ENCODE measurements around the gene RAB33B. TPM values are rescaled to one million over a fixed set of nuclear protein-coding genes. Genes with fewer than 3 reads are reported as not detected.

Gene RAB33B
- total and polyA plus RNA-seq, 2 donors (not counting 1 experiment from before 2014, with no cell fraction given) = 11.4 to 11.7 TPM

DNA sequence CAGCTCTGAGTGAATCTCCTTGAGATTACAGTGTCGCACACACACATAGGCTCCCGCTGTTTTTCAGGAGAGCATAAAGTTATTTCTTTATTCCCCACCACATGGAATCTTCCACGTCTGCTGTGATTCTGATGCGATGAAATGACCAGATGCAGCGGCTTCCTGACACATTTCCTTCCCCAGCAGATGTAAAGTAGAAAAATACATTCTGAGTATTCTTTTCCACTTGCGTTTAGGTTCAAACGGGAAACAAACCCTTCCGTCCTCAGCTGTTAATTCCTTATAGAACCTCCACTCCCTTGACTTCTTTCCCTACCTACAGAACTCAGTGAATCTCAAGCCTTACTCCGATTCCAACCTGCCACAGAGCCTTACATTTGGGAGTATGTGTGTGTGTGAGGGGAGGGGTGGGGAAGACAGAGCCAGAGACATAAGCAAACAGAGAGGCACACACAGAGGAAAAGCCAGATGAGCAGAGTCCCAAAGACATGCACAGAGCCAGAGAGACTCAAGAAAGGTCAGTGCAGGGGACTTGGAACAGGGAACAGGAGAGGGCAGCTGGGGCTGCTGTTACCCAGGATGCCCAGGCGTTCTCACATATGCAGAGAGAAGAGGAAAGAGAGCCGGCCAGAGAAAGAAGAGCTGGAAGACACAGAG, 54.8 kb downstream of the RAB33B start:
- Histone ChIP-seq H3K36me3 (ENCODE audit: control insufficient read depth, insufficient read depth, low read length) (peaks cover 6% of the 10 kb centered on the region), H3K4me3 (replicated peaks in 1 of 4; ENCODE audit: control extremely low read depth in 1 of 4, insufficient read depth in 1 of 4, low read depth in 3 of 4, low read length in 4 of 4) (no peak overlapping the region), H2AFZ (ENCODE audit: low read length) (no peak overlapping the region), H3K9me3 (ENCODE audit: control insufficient read depth, insufficient read depth, low read depth, low read length) (no peaks in the 10 kb centered on the region), H3K9ac (ENCODE audit: insufficient read depth, low read length) (no peak overlapping the region), H3K27me3 (ENCODE audit: control insufficient read depth, insufficient read depth, low read length) (no peaks in the 10 kb centered on the region), H3K4me2 (ENCODE audit: extremely low read depth, insufficient read depth, low read length) (no peak overlapping the region), H3K4me1 (ENCODE audit: control insufficient read depth, extremely low read depth, insufficient read depth, low read length) (no peaks in the 10 kb centered on the region), H3K27ac (ENCODE audit: insufficient read depth, low read length) (no peak overlapping the region), H4K20me1 (ENCODE audit: control insufficient read depth, extremely low read depth, insufficient read depth, low read length) (no peaks in the 10 kb centered on the region), H3K79me2 (ENCODE audit: control insufficient read depth, insufficient read depth, low read length) (no peaks in the 10 kb centered on the region)
- DNase-seq (ENCODE audit: low read depth in 2 of 2) = no peak
- TF ChIP-seq, protein P1, sequence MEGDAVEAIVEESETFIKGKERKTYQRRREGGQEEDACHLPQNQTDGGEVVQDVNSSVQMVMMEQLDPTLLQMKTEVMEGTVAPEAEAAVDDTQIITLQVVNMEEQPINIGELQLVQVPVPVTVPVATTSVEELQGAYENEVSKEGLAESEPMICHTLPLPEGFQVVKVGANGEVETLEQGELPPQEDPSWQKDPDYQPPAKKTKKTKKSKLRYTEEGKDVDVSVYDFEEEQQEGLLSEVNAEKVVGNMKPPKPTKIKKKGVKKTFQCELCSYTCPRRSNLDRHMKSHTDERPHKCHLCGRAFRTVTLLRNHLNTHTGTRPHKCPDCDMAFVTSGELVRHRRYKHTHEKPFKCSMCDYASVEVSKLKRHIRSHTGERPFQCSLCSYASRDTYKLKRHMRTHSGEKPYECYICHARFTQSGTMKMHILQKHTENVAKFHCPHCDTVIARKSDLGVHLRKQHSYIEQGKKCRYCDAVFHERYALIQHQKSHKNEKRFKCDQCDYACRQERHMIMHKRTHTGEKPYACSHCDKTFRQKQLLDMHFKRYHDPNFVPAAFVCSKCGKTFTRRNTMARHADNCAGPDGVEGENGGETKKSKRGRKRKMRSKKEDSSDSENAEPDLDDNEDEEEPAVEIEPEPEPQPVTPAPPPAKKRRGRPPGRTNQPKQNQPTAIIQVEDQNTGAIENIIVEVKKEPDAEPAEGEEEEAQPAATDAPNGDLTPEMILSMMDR (conservative IDR thresholded peaks at IDR 0.05 in 1 of 2, IDR thresholded peaks at IDR 0.05 in 1 of 2; ENCODE audit: low read depth in 1 of 2, low read length in 2 of 2) = no peak
- TF ChIP-seq EZH2 (IDR thresholded peaks at IDR 0.05; ENCODE audit: low read length, missing control alignments) = no peak

DNA sequence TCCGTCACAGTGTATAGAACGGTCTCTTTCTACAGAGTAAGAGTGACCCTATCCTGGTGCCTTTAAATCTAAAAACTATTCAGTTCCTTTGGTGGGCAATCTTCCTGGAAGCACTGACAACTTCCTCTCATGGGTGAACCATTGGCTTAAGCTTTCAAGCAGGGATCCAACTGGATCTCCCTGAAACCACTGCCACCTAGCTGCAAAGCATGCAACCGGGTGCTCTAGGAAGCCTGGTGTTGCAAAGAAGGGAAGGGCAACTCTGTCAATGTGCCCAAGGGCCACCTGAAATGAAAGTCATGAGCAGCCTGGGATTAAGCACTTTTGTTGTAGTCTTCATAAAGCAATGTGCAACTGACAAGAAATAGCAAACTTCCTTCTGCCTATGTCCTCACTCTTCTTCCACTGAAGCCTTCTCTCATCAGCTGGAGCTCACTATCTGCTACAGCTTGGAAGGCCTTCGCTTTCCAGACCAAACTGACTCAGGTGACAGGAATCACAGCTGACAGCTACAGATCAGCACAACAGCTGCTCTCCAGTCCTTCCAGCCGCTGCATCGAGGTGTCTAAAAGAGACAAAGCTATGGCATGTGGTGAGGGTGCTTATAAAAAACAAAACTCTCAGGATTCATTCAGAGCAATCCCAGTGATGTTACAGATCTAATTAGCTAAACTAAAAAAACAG, 55.9 kb downstream of the RAB33B start:
- no peak overlapping the region for H3K4me3 ChIP-seq (replicated peaks in 1 of 4; ENCODE audit: control extremely low read depth in 1 of 4, insufficient read depth in 1 of 4, low read depth in 3 of 4, low read length in 4 of 4)
- H3K27ac ChIP-seq (ENCODE audit: insufficient read depth, low read length) = no peak overlapping the region
- no peaks in the 10 kb centered on the region for H3K79me2 ChIP-seq (ENCODE audit: control insufficient read depth, insufficient read depth, low read length)
- H3K9ac ChIP-seq (ENCODE audit: insufficient read depth, low read length) = no peak overlapping the region
- H3K9me3 ChIP-seq (ENCODE audit: control insufficient read depth, insufficient read depth, low read depth, low read length) = no peaks in the 10 kb centered on the region
- H3K4me2 ChIP-seq (ENCODE audit: extremely low read depth, insufficient read depth, low read length) = no peak overlapping the region
- H3K4me1 ChIP-seq (ENCODE audit: control insufficient read depth, extremely low read depth, insufficient read depth, low read length) = no peaks in the 10 kb centered on the region
- H2AFZ ChIP-seq (ENCODE audit: low read length) = no peak overlapping the region
- TF ChIP-seq, protein P1 (conservative IDR thresholded peaks at IDR 0.05 in 1 of 2, IDR thresholded peaks at IDR 0.05 in 1 of 2; ENCODE audit: low read depth in 1 of 2, low read length in 2 of 2) = peak; percentile 10 to 41
- no peak for TF ChIP-seq EZH2 (IDR thresholded peaks at IDR 0.05; ENCODE audit: low read length, missing control alignments)
- peaks cover 6% of the 10 kb centered on the region for H3K36me3 ChIP-seq (ENCODE audit: control insufficient read depth, insufficient read depth, low read length)
- H3K27me3 ChIP-seq (ENCODE audit: control insufficient read depth, insufficient read depth, low read length) = no peaks in the 10 kb centered on the region
- H4K20me1 ChIP-seq (ENCODE audit: control insufficient read depth, extremely low read depth, insufficient read depth, low read length) = no peaks in the 10 kb centered on the region
- DNase-seq (ENCODE audit: low read depth in 2 of 2) = peak in 1 of 2 donors; percentile 12

DNA sequence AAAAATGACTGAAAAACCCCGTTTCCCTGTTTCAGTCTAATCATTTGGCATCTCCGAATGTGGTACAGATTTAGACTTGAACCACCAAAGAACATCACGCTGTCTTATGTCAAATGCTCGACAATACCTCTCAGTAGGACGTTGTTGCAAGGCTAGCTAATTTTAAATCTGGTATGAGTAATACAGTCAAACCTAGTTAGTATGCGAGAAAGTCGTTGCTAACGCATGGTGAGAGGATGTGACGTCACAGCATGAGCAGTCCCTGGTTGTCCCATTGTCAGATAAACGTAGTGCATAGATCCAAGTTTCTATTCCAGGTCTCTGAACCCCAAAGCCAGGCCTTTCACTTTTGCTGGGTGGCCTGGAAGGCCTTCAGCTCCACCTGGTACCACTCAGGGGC, 57.4 kb downstream of the RAB33B start:
- DNase-seq (ENCODE audit: low read depth in 2 of 2) = peak in 1 of 2 donors; percentile 70
- Histone ChIP-seq H3K4me2 (ENCODE audit: extremely low read depth, insufficient read depth, low read length) (no peak overlapping the region), H4K20me1 (ENCODE audit: control insufficient read depth, extremely low read depth, insufficient read depth, low read length) (no peaks in the 10 kb centered on the region), H3K9ac (ENCODE audit: insufficient read depth, low read length) (no peak overlapping the region), H3K27me3 (ENCODE audit: control insufficient read depth, insufficient read depth, low read length) (no peaks in the 10 kb centered on the region), H3K27ac (ENCODE audit: insufficient read depth, low read length) (no peak overlapping the region), H3K9me3 (ENCODE audit: control insufficient read depth, insufficient read depth, low read depth, low read length) (no peaks in the 10 kb centered on the region), H2AFZ (ENCODE audit: low read length) (no peak overlapping the region), H3K36me3 (ENCODE audit: control insufficient read depth, insufficient read depth, low read length) (peaks cover 6% of the 10 kb centered on the region), H3K4me3 (replicated peaks in 1 of 4; ENCODE audit: control extremely low read depth in 1 of 4, insufficient read depth in 1 of 4, low read depth in 3 of 4, low read length in 4 of 4) (no peak overlapping the region), H3K79me2 (ENCODE audit: control insufficient read depth, insufficient read depth, low read length) (no peaks in the 10 kb centered on the region), H3K4me1 (ENCODE audit: control insufficient read depth, extremely low read depth, insufficient read depth, low read length) (no peaks in the 10 kb centered on the region)
- TF ChIP-seq EZH2 (IDR thresholded peaks at IDR 0.05; ENCODE audit: low read length, missing control alignments) = no peak
- TF ChIP-seq, protein P1 (conservative IDR thresholded peaks at IDR 0.05 in 1 of 2, IDR thresholded peaks at IDR 0.05 in 1 of 2; ENCODE audit: low read depth in 1 of 2, low read length in 2 of 2) = no peak
